NOMO-1 treated with DMSO at 0.1 percent for 48 hours (cell line): Measurements from ENCODE around the gene GPR84.

Experiments used
- DNase-seq: peaks from one replicate; lab custom pipeline; 2025; ENCODE audit not compliant: unreplicated experiment; lab: John Stamatoyannopoulos, UW

The GPR84 gene

DNA sequence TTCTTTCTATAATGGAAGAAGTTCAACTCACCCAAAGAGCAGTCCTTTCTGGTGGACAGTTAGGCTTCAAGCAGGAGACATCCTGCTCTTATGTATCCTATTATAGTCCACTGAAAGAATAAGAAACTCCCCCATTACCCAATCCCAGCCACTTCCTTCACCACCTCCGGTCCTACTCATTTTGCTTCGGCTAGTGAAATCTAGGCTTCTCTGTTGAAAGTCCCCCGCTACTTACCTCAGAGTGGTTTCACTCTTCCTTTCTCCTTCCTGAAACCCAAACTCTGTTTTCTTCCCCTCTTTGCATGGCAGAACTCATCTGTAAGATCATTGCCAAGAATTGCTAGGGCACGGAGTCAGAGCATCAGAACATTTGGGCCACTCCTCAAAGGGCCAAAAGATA lies at the start of gene GPR84:
Gene GPR84, minus strand, starts transcription at position 74 of the 400 bp plus-strand sequence. CDS start 635 bp downstream, outside the sequence.
- peak; percentile 92 for DNase-seq

DNA sequence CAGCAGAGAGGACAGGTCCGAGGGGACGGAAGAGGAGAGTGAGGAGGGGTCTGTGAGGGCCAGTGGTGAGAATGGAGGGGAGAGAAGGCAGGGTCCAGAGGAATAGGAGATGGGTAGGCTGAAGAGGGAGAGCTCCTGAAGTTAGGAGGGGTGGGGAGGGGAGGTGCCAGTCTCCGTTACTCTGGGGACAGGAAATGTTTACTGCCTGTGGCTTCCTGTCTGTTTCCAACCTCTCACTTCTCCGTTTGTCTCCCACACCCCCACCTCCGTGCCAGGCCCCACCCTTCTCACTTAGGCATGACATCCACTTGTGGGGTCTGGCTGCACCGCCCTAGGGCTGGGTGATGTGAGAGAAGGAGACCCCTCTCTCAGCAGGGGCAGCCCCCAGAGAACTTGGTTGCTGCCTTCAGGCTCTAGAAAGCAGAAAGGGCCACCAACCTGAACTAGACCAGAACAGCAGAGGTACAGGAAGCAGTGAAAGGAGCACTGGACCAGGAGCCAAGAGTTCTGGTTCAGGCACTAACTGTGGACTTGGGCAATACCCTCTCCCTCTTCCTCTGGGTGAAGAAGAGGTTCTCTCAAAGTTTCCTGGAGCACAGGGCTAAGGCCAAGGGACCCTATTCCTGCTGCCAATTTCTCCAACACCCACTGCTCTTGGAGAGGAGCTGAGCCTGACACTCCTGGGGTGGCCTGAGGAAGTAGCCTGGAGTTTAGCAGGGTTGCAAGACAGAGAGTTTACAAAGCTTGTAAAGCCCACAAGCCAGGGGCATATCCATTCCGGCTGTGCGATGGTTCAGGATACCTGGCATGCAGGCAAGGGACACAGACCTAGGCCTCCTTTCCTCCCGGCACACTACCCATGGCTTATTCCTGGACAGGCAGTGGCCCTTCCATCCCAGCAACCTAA lies 49.3 kb upstream of the GPR84 start:
- DNase-seq = peak; percentile 82

DNA sequence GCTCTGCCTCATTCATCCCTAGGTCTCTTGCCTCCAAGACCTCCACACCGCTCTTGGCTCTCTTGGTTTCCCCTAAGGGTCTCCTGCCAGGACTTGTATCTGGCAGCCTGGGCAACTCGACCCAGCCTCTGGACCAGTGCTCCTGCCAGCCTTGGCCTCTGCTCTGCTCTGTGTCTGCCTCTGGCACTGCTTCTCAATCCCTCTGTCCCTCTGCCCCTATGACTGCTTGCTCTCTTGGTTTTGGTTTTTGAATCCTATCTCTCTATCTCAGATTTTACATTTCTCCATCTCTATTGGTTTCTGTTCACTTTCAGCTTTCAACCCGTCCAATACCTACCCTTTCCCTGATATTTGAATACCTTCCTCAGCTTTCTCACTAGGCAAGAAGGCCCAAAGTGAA lies 48.5 kb upstream of the GPR84 start:
- no peak for DNase-seq

DNA sequence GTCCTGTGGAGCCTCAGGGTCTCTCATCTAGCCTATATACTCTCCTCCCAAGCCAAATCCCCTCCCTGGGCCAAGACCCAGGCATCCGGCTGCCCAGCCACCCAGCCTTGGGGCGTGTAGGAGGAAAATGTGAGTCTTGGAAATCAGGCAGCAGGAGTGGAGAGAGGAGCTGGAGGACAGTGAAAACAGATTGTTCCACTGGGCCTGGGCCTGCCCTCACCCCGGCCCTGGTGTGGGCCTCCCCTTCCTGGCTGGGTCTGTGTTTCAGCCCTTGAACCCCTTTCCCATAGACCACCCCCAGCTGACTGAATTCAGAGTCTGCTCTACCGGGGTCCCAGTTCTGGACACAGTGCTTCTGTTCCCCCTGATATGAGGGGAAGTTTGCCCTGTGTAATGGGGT lies 48.1 kb upstream of the GPR84 start:
- no peak for DNase-seq

DNA sequence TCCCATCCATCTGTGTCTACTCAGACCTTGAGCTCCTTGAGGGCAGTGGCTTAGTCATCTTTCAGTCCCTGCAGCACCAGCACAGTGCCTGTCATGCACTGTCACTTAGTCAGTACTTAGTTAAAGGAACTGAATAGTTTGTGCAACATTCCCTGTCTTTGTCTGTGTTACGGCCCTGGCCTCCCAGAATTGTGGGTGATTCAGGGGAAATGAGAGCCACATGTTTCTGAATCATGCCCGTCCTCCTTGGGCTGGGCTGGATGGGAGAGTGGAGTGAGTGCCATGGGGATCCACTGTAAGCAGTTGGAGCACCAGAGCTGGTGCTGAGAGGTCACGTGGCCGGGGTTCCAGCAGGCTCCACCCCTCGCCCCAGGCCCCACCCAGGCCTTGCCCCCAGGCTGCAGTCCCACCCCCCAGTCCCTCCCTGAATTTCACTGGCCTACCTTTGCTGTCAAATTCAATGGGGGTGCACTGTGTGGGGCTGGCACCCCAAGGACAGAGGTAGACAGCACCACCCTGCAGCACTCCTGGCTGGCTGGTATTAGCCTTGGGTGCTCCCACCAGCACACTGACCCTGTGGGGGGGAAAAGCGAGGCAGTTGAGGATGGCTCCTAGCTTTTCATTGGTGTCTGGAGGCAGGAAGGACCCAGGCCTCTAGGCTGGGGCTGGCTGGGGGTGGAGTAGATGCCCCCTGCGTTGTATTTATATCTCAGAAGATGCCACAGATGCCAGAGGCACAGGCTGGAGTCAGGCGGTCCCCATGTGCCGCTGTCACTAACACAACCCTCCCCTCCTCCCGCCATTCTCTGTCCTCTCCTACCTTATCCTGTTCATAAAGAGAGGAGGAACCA lies 47.3 kb upstream of the GPR84 start:
- DNase-seq = peak; percentile 65

DNA sequence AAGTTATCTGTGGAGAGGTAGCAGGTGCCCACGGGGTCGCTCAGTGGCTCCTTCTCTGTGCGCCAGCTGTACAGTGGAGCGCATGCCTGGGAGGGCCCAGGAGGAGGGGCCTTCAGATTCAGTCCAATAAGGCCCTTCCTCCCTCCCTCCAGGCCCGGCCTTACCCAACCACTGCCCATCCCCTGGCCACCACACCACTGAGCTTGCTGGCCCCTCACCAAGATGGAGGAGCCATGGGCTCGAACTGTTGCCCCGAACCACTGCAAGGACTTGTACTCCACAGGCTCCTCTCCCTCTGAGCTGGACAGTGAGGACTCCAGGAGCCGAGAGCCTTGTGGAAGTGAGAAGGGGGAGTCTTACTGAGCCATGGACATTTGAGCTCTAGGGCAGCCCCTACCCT lies 45.0 kb upstream of the GPR84 start:
- no peak for DNase-seq

DNA sequence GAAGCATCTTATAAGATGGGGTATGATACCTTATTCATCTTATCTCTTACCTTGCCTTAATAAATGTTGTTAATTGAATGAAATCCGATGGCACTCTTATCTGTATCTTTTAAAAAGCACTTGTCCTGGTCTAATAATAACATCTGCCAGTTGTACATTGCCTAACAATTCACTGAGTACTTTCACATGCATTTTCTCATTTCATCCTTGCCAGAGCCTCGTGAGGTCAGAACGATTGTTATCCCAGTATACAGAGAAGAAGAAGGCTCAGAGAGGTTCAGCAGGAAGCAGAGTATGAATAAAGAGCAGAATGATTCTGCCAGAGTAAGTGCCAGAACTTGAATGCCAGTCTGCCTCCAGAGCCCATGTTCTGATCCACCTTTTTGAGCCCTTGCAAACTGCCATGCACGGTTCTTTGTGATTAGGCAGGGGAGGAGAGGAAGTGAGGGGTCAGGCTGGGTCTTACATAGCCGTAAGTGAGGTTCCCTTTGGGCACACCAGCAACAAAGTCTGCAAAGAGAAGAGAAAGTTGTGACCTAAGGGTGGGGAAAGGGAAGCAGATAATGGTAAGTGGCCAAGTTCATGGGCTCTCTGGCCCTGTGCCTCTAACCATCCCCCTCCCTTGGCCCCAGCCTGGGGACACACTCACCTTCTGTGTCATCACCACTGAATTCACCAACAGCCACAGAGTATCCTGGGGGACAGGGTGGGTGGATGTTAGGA lies 43.1 kb upstream of the GPR84 start:
- peak; percentile 88 for DNase-seq

DNA sequence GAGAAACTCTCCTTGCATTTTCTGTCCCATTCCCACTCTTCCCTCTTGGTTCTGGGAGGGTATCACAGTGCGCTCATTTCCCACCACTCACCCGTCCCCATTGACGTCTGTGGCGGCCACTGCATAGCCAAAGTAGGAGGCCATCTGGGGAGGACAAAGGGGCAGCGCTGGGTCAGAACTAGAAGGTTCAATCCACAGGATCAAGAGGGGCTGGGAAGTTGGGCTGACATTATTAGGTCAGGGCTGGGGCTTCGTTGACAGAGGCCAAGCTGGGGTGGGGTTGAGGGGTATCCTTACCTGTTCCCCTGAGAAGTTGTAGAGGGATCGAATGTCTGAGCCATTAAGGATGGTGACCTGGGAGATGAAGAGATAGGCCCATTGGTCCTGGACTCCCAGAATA lies 41.3 kb upstream of the GPR84 start:
- DNase-seq = no peak

DNA sequence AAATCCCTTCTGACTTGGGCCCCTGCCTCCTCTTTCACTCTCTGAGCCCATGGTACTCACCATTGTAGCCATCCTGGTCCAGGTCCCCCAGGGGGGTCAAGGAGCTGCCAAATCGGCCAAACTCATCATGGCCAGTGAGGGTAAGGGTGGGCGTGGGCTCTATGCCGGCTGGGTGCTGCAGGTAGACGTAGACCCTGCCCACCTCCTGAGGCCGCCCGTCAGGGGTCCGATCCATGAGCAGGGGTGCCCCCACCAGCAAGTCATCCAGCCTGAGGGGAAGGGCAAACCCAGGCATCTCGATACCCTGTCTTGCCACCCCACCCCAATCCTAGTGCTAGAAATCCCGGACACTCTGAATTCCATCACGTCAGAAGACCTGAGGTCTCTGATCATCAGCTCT lies 40.8 kb upstream of the GPR84 start:
- no peak for DNase-seq

DNA sequence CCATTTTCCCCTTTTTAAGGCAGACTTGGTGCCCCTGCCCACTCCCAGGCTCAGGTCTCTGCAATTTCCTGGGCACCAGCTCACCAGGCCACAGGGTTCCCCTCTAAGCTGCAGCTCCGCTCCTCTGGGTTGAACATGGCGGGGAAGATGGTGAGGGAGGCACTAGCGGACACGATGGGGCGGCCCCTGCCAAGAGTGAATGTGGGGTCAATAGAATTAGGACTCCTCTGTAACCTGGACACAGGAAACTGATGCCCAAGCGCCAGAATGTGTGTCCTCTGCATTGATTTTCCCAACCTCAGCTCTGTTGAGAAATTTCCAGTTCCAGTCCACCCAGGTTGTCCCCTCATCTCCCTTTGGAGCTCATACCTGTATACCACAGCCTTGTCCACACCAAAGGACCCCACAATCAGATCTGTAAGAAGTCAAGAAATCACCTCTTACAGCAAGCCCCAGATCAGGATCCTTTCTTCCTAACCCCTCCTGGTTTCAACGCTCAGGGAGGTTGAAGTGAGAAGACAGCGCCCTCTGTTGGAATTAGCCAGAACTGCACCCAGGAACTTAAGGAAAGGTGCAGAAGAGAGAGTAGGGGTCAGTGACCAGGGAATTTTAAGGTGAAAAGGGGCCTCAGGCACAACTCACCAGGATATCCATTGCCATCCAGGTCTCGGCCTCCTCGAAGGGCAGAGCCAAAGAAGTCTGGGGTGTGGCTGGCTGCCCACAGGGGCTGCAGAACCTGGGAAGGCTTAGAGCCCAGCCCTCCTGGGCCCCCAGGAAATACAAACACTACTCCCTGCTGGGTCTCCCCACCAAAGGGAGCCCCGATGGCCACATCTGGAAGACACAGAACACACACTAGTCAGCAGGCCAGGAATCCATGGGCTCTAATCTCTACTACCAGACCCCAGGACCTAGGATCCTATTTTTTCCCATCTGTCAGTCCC lies 40.0 kb upstream of the GPR84 start:
- DNase-seq = peak; percentile 47

DNA sequence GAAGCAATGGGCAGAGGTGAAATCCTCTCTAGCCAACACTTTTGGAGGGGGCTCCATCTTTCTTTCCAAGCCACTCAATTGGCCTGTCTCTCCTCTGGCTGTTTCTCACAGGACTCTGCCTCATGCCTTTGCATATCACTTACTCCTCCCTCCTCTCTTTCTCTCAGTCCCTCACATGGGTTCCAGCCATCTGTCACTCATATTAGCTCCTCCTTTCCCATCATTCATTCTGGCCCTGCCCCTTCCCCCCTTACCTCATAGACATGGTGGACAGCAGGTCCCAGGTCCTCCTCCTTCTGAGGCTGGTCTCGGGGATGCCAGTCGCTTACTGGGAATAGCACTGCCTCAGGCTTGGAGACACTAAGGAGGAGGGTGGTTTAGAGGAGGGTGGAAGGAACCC lies 36.8 kb upstream of the GPR84 start:
- DNase-seq = no peak

DNA sequence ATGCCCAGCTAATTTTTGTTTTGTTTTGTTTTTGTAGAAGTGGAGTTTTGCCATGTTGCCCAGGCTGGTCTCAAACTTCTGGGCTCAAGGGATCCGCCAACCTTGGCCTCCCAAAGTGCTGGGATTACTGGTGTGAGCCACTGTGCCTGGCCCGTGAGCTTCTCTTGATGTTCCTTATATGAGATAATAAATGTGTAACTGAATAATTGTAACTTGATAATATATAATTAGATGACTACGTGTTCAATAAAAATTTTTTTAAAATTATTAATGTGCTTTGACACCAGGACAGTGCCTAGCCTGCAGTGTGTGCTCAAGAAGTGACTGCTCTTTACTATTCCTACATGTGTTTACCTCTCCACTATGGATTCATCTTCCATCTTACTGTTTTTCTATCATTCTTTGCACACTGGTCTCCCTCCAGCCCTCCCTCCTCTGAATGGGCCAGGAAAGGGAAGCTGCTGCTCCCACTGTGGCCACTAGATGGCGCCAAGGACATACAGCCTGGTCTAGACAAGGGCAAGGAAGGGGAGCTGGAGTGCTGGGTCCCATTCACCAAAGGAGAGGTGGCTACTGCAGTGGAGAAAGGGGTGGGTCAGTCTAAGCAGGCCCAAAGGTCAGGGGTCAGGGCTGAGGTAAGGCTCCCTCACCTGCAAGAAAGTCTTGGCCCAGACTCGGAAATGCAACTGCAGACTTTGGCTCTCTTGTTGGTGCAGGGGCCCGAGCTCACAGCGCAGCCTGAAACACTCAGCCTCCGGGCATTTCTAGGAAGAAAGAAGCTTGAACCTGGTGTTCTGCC lies 34.9 kb upstream of the GPR84 start:
- DNase-seq = peak; percentile 68

DNA sequence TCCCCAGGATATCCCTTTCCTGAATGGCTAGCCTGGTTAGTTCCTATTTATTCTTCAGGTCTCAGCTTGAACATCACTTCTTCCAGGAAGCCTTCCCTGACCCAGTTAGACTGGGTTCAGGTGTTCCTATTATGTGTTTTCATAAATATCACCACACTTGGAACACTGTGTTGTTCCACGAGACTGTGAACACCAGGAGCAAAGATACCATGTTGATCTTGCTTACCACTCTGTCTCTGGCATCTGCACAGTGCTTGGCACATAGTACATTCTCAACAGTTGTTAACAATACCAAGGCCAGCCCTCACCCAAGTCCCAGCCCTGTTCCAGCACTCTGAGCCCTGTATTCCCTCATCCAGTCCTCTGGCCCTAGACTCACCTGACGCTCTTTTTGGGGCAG lies 33.9 kb upstream of the GPR84 start:
- no peak for DNase-seq

DNA sequence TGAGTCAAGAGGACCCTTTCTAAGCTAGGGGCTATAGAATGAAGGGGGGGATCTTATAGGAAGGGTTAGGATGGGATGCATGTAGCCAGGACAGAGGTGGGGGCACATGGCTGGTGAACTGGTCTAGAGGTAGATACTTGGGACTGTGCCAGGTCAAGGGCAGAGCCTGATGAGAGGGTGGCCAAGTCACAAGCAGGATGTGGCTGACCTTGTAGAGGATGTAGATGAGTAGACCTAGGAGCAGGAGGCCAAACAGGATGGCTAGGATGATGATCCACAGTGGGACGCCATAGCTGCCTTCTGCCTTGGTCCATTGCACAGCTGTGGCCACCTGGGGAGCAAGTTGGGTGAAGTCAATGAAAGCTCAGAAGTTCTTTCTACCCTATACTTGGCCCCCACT lies 32.9 kb upstream of the GPR84 start:
- DNase-seq = no peak

DNA sequence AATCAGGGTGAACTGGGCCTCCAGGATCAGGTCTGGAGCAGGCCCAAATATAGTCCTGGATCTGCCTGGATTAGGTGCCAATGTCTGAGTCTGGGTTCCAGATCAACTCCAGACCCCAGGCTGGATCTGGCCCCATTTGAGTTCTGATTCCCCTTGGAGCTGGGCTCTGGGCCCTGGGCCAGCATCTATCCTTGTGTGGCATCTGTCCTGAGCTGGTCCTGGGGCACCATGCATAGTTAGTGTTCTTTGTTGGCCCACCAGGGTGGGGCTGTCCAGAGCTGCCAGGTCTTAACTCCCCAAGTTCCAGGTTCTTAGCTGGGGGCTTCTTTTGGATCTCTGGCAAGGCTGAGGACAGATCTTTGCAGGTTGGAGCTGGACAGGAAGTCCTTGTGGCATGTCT lies 31.3 kb upstream of the GPR84 start:
- DNase-seq = no peak

DNA sequence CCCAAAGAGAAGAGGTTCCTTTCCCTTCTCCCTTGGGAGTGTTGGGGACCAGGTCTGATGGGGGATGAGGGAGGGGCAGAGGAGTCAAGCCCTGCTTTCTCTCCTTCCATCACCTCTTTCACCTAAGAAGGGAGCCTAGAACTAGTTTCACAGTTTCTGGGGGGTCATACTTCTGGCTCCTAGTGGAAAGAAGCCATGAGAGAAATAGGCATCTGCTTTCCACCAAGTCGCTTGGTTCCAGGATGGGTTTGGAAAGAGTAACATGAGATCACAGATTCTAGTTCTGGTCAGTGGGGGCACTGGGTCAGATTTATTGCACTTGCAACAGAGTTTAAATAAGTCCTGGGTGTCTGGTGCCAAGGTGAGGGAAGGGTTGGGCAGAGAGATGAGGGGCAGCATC lies 30.7 kb upstream of the GPR84 start:
- DNase-seq = no peak

DNA sequence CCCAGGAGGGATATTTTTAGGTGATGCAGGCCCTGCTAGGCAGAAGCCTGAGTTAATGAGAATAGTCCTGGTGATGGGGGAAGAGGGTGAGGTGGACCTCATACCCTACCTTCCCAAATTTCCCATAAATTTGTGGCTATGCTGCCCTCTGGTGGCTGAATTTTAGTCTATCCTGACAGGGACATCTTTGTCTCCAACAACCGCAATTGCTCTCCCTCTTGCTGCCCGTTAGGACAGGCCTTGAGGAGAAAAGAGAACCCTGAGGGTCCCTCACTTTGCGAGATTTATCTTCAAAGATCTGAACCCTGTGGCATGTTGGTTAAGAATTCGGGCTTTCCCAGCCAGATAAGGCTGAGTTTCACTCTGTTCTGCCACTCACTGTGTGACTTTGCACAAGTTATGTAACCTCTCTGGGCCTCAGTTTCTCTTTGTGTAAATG lies 30.0 kb upstream of the GPR84 start:
- DNase-seq = peak; percentile 60

DNA sequence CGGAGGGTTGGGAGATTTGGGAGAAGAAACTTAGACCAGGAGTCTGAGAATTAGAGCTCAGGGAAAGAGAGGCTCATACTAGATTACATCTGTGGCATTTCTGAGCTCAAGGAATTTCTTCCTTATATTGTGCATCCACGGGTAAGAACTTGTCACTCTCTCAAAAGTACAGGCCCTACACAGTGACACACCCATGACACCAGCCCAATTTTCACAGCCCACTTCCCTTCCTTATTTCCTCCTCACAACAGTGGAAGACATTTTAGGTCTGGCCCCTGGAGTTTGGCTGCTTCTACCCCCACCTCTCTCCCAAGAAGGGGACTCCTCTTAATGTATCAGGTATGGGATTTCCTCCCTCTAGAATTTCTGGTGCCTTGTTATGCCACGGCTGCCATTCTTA lies 29.5 kb upstream of the GPR84 start:
- DNase-seq = peak; percentile 52

DNA sequence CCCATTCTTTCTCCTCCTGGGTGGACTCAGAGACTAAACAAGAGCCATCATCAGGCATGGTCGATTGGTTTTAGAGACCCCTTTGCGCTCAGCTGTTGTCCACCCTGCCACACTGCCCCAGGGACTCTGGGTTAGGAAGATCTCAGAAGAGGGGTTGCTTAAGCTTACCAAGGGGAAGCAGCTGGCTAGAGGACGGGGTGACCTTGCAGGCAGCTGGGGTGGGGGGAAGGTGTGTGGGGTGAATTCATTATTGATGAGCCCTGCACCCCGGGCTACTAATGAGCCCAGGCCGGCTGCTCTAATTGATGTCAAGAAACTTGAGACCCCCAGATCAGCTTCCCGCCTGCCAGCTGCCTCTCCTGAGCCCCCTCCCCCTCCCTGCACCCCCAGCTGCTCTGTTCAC lies 28.9 kb upstream of the GPR84 start:
- DNase-seq = no peak
